ENCODE data around the gene EIF1AD. TPM values are rescaled to one million over a fixed set of nuclear protein-coding genes. Genes with fewer than 3 reads are reported as not detected.

Gene EIF1AD
- total and polyA plus RNA-seq, 9 of the 15 experiments (the other 6 are each of a cell fraction or from before 2014, with no cell fraction given) = 50.1 to 98.8 (median 58.7) TPM

- TF ChIP-seq, protein P1, sequence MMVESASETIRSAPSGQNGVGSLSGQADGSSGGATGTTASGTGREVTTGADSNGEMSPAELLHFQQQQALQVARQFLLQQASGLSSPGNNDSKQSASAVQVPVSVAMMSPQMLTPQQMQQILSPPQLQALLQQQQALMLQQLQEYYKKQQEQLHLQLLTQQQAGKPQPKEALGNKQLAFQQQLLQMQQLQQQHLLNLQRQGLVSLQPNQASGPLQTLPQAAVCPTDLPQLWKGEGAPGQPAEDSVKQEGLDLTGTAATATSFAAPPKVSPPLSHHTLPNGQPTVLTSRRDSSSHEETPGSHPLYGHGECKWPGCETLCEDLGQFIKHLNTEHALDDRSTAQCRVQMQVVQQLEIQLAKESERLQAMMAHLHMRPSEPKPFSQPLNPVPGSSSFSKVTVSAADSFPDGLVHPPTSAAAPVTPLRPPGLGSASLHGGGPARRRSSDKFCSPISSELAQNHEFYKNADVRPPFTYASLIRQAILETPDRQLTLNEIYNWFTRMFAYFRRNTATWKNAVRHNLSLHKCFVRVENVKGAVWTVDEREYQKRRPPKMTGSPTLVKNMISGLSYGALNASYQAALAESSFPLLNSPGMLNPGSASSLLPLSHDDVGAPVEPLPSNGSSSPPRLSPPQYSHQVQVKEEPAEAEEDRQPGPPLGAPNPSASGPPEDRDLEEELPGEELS (CRISPR knock-in tag; IDR thresholded peaks at IDR 0.05; ENCODE audit: borderline replicate concordance) = no peak; the same call in 1 of the 2 replicates
- TF ChIP-seq BMI1 (IDR thresholded peaks at IDR 0.05; ENCODE audit: low read length) (peak; percentile 47; the same call in 1 of the 2 replicates), GTF2F1 (IDR thresholded peaks at IDR 0.05; ENCODE audit: low read depth, low read length) (peak; percentile 87), SAFB2 (IDR thresholded peaks at IDR 0.05; ENCODE audit: borderline replicate concordance, low read depth, low read length, severe bottlenecking) (no peak), ZNF707 (CRISPR knock-in tag; conservative IDR thresholded peaks at IDR 0.05) (no peak; the same call in 1 of the 2 replicates), ZNF347 (CRISPR knock-in tag; IDR thresholded peaks at IDR 0.05; ENCODE audit: low read depth) (no peak), MAZ (CRISPR knock-in tag; conservative IDR thresholded peaks at IDR 0.05 in 1 of 2, IDR thresholded peaks at IDR 0.05 in 1 of 2) (peak; percentile 95 to 96), GTF2B (IDR thresholded peaks at IDR 0.05; ENCODE audit: extremely low read depth, insufficient read length) (peak; percentile 18), ZNF280B (CRISPR knock-in tag; IDR thresholded peaks at IDR 0.05) (no peak), RNF2 (IDR thresholded peaks at IDR 0.05) (peak; percentile 79), NR2C2 (CRISPR knock-in tag; IDR thresholded peaks at IDR 0.05) (peak; percentile 98), NR2C2 (tag; IDR thresholded peaks at IDR 0.05) (peak; percentile 100), GMEB1 (CRISPR knock-in tag; IDR thresholded peaks at IDR 0.05) (peak; percentile 78), NR4A1 (CRISPR knock-in tag; IDR thresholded peaks at IDR 0.05) (no peak), NR4A1 (tag; IDR thresholded peaks at IDR 0.05) (peak; percentile 88; the same call in 1 of the 2 replicates), XRCC3 (IDR thresholded peaks at IDR 0.05) (no peak), ZNF586 (CRISPR knock-in tag; conservative IDR thresholded peaks at IDR 0.05) (no peak)
- TF ChIP-seq, protein P2, sequence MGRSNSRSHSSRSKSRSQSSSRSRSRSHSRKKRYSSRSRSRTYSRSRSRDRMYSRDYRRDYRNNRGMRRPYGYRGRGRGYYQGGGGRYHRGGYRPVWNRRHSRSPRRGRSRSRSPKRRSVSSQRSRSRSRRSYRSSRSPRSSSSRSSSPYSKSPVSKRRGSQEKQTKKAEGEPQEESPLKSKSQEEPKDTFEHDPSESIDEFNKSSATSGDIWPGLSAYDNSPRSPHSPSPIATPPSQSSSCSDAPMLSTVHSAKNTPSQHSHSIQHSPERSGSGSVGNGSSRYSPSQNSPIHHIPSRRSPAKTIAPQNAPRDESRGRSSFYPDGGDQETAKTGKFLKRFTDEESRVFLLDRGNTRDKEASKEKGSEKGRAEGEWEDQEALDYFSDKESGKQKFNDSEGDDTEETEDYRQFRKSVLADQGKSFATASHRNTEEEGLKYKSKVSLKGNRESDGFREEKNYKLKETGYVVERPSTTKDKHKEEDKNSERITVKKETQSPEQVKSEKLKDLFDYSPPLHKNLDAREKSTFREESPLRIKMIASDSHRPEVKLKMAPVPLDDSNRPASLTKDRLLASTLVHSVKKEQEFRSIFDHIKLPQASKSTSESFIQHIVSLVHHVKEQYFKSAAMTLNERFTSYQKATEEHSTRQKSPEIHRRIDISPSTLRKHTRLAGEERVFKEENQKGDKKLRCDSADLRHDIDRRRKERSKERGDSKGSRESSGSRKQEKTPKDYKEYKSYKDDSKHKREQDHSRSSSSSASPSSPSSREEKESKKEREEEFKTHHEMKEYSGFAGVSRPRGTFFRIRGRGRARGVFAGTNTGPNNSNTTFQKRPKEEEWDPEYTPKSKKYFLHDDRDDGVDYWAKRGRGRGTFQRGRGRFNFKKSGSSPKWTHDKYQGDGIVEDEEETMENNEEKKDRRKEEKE (IDR thresholded peaks at IDR 0.05; ENCODE audit: borderline replicate concordance in 1 of 2, control insufficient read depth in 1 of 2, low read depth in 2 of 2, low read length in 1 of 2) = peak in 1 of 2 experiments; percentile 98; a peak in 2 of 4 replicates
Observed at GRCh38 chr11:66001942-66002647, at the start of gene EIF1AD, which contains the start of gene BANF1 (continued).

Data from K562 (cell line).